ENCODE data around the gene CYB5R3. TPM values are rescaled to one million over a fixed set of nuclear protein-coding genes. Genes with fewer than 3 reads are reported as not detected.
"Not testable (repeated sequence)": the region's sequence is repeated elsewhere in the genome, so short reads cannot be mapped to it uniquely, and the experiment has no call there.

The CYB5R3 gene
- total RNA-seq, 1 donor from 2014 or later = 428 TPM

GRCh38 chr22:42584364-42584940 lies 64.7 kb downstream of the CYB5R3 start:
- DNase-seq (ENCODE audit: low spot score) = no peak
- intact Hi-C loops (cut with DNase I) = no loop called here

- DNase-seq (ENCODE audit: low spot score) = no peak
- intact Hi-C loops (cut with DNase I) = no loop called here
Observed at GRCh38 chr22:42582987-42583386, 66.2 kb downstream of the CYB5R3 start.

GRCh38 chr22:42581762-42582716 lies 67.2 kb downstream of the CYB5R3 start:
- intact Hi-C loops (cut with DNase I) = no loop called here
- peak; percentile 86 for DNase-seq (ENCODE audit: low spot score)

GRCh38 chr22:42581194-42581761 lies 67.9 kb downstream of the CYB5R3 start:
- DNase-seq (ENCODE audit: low spot score); intact Hi-C loops (cut with DNase I): not testable (repeated sequence)

GRCh38 chr22:42580040-42580439 lies 69.2 kb downstream of the CYB5R3 start:
- DNase-seq (ENCODE audit: low spot score); intact Hi-C loops (cut with DNase I): not testable (repeated sequence)

- DNase-seq (ENCODE audit: low spot score) = no peak
Observed at GRCh38 chr22:42577623-42578240, 71.5 kb downstream of the CYB5R3 start.

GRCh38 chr22:42577141-42577540 lies 72.1 kb downstream of the CYB5R3 start:
- intact Hi-C loops (cut with DNase I); DNase-seq (ENCODE audit: low spot score): not testable (repeated sequence)

More at GRCh38 chr22:42577623-42578240, 71.5 kb downstream of the CYB5R3 start:
- intact Hi-C loops (cut with DNase I) = no loop called here

GRCh38 chr22:42575996-42576574 lies 73.1 kb downstream of the CYB5R3 start:
- DNase-seq (ENCODE audit: low spot score); intact Hi-C loops (cut with DNase I): not testable (repeated sequence)

- DNase-seq (ENCODE audit: low spot score); intact Hi-C loops (cut with DNase I): not testable (repeated sequence)
Observed at GRCh38 chr22:42574468-42574867, 74.7 kb downstream of the CYB5R3 start.

GRCh38 chr22:42574046-42574445 lies 75.1 kb downstream of the CYB5R3 start:
- DNase-seq (ENCODE audit: low spot score); intact Hi-C loops (cut with DNase I): not testable (repeated sequence)

GRCh38 chr22:42571068-42571467 lies 78.1 kb downstream of the CYB5R3 start:
- DNase-seq (ENCODE audit: low spot score); intact Hi-C loops (cut with DNase I): not testable (repeated sequence)

- DNase-seq (ENCODE audit: low spot score); intact Hi-C loops (cut with DNase I): not testable (repeated sequence)
Observed at GRCh38 chr22:42570580-42570979, 78.6 kb downstream of the CYB5R3 start.

GRCh38 chr22:42567950-42568349 lies 81.2 kb downstream of the CYB5R3 start:
- DNase-seq (ENCODE audit: low spot score); intact Hi-C loops (cut with DNase I): not testable (repeated sequence)

Other genes starting within 250 kb of the CYB5R3 start
- 1.5 TPM for gene NFAM1, start 217.0 kb downstream of the CYB5R3 start, total RNA-seq
- gene RRP7A, start 129.6 kb downstream of the CYB5R3 start, total RNA-seq = 25.5 TPM
- 1.9 TPM for gene SERHL2, start 95.4 kb downstream of the CYB5R3 start, total RNA-seq
- gene POLDIP3, start 34.5 kb downstream of the CYB5R3 start, total RNA-seq = 34.9 TPM
- gene ATP5MGL, start 8.8 kb downstream of the CYB5R3 start, total RNA-seq = 0.51 TPM
- 97.7 TPM for gene A4GALT, start 71.5 kb upstream of the CYB5R3 start, total RNA-seq
- gene ARFGAP3, start 207.9 kb upstream of the CYB5R3 start, total RNA-seq = 32.5 TPM

Measured in cardiac septum (tissue), 1 donor.